ENCODE data around the gene ERFL. TPM values are rescaled to one million over a fixed set of nuclear protein-coding genes. Genes with fewer than 3 reads are reported as not detected.

Gene ERFL
- total and polyA plus RNA-seq, 2 of the 8 experiments (the other 6 are each of a cell fraction or from before 2014, with no cell fraction given), result 0.12 TPM; not detected in 1

DNA sequence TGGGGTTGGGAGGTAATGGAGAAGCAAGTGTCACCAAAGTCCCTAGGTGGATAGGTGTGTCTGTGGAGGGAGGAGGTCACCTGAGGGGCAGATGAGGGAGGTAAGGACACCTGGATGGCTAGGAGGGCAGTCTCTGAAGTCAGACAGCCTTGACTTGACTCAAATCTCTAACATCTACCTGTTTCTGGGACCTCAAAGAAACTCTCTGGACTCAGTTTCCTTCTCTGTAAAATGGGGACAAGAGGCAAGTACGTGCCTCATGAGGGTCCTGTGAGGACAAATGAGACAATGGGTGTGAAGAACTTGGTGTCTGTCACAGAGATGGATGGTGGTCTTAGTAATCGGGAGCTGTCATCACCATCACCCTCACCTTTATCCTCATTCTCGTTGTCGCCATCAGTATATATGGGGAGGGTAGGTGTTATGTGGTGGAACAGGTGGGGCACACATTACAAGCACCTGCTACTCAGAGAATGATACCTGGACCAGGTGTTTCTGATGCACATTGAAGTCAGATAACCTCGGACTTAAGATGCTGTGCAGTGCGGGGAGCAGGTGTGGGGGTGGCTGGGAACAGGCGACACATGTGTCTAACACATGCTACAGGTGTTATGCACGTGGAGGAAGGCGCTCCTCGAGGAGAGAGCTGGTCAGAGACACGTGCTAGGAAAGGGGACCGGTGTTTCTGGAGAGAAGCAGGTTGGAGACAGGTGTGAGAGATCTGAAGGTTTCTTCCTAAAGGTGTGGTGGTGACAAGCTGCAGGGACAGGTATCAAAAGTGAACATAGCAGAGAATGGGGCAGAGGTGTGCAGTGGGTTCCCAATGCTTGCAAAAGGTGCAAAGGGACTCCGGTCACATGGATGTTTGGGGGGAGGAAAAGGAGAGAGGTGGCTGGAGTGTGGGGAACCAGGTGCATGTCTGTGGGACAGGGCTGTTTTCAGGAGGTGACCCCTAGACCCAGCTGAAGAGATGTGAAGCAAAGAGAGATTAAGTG lies 3.8 kb downstream of the ERFL start (continued):
- TF ChIP-seq, protein P1, sequence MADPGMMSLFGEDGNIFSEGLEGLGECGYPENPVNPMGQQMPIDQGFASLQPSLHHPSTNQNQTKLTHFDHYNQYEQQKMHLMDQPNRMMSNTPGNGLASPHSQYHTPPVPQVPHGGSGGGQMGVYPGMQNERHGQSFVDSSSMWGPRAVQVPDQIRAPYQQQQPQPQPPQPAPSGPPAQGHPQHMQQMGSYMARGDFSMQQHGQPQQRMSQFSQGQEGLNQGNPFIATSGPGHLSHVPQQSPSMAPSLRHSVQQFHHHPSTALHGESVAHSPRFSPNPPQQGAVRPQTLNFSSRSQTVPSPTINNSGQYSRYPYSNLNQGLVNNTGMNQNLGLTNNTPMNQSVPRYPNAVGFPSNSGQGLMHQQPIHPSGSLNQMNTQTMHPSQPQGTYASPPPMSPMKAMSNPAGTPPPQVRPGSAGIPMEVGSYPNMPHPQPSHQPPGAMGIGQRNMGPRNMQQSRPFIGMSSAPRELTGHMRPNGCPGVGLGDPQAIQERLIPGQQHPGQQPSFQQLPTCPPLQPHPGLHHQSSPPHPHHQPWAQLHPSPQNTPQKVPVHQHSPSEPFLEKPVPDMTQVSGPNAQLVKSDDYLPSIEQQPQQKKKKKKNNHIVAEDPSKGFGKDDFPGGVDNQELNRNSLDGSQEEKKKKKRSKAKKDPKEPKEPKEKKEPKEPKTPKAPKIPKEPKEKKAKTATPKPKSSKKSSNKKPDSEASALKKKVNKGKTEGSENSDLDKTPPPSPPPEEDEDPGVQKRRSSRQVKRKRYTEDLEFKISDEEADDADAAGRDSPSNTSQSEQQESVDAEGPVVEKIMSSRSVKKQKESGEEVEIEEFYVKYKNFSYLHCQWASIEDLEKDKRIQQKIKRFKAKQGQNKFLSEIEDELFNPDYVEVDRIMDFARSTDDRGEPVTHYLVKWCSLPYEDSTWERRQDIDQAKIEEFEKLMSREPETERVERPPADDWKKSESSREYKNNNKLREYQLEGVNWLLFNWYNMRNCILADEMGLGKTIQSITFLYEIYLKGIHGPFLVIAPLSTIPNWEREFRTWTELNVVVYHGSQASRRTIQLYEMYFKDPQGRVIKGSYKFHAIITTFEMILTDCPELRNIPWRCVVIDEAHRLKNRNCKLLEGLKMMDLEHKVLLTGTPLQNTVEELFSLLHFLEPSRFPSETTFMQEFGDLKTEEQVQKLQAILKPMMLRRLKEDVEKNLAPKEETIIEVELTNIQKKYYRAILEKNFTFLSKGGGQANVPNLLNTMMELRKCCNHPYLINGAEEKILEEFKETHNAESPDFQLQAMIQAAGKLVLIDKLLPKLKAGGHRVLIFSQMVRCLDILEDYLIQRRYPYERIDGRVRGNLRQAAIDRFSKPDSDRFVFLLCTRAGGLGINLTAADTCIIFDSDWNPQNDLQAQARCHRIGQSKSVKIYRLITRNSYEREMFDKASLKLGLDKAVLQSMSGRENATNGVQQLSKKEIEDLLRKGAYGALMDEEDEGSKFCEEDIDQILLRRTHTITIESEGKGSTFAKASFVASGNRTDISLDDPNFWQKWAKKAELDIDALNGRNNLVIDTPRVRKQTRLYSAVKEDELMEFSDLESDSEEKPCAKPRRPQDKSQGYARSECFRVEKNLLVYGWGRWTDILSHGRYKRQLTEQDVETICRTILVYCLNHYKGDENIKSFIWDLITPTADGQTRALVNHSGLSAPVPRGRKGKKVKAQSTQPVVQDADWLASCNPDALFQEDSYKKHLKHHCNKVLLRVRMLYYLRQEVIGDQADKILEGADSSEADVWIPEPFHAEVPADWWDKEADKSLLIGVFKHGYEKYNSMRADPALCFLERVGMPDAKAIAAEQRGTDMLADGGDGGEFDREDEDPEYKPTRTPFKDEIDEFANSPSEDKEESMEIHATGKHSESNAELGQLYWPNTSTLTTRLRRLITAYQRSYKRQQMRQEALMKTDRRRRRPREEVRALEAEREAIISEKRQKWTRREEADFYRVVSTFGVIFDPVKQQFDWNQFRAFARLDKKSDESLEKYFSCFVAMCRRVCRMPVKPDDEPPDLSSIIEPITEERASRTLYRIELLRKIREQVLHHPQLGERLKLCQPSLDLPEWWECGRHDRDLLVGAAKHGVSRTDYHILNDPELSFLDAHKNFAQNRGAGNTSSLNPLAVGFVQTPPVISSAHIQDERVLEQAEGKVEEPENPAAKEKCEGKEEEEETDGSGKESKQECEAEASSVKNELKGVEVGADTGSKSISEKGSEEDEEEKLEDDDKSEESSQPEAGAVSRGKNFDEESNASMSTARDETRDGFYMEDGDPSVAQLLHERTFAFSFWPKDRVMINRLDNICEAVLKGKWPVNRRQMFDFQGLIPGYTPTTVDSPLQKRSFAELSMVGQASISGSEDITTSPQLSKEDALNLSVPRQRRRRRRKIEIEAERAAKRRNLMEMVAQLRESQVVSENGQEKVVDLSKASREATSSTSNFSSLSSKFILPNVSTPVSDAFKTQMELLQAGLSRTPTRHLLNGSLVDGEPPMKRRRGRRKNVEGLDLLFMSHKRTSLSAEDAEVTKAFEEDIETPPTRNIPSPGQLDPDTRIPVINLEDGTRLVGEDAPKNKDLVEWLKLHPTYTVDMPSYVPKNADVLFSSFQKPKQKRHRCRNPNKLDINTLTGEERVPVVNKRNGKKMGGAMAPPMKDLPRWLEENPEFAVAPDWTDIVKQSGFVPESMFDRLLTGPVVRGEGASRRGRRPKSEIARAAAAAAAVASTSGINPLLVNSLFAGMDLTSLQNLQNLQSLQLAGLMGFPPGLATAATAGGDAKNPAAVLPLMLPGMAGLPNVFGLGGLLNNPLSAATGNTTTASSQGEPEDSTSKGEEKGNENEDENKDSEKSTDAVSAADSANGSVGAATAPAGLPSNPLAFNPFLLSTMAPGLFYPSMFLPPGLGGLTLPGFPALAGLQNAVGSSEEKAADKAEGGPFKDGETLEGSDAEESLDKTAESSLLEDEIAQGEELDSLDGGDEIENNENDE (IDR thresholded peaks at IDR 0.05; ENCODE audit: insufficient replicate concordance, low read length), result no peak
- TF ChIP-seq CBX5 (IDR thresholded peaks at IDR 0.05; ENCODE audit: low read depth, low read length) (no peak), E2F6 (IDR thresholded peaks at IDR 0.05) (peak; percentile 42; the same call in 1 of the 2 replicates), SP1 (IDR thresholded peaks at IDR 0.05; ENCODE audit: low read depth, low read length) (no peak)

Data from H1 (cell line).